ENCODE results near the gene C1orf50.

Gene C1orf50

DNA sequence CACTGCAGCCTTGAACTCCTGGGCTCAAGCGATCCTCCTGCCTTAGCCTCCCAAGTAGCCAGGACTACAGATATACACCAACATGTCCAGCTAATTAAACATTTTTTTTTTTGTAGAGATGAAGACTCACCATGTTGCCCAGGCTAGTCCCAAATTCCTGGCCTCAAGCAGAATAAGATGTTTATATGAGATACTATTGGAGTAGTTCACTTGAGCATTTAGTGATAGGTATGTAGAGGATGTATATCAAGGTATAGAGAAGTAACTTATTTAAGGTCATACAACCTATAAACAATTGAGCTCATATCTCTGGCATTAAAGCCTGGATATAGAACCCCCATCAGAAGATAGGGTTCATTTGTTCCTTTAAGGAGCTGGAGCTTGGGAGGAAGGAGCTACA lies 13.1 kb downstream of the C1orf50 start:
- TF ChIP-seq SIN3A (IDR thresholded peaks at IDR 0.05; ENCODE audit: borderline replicate concordance, insufficient read depth, low read length): no peak
- TF ChIP-seq, protein P1, sequence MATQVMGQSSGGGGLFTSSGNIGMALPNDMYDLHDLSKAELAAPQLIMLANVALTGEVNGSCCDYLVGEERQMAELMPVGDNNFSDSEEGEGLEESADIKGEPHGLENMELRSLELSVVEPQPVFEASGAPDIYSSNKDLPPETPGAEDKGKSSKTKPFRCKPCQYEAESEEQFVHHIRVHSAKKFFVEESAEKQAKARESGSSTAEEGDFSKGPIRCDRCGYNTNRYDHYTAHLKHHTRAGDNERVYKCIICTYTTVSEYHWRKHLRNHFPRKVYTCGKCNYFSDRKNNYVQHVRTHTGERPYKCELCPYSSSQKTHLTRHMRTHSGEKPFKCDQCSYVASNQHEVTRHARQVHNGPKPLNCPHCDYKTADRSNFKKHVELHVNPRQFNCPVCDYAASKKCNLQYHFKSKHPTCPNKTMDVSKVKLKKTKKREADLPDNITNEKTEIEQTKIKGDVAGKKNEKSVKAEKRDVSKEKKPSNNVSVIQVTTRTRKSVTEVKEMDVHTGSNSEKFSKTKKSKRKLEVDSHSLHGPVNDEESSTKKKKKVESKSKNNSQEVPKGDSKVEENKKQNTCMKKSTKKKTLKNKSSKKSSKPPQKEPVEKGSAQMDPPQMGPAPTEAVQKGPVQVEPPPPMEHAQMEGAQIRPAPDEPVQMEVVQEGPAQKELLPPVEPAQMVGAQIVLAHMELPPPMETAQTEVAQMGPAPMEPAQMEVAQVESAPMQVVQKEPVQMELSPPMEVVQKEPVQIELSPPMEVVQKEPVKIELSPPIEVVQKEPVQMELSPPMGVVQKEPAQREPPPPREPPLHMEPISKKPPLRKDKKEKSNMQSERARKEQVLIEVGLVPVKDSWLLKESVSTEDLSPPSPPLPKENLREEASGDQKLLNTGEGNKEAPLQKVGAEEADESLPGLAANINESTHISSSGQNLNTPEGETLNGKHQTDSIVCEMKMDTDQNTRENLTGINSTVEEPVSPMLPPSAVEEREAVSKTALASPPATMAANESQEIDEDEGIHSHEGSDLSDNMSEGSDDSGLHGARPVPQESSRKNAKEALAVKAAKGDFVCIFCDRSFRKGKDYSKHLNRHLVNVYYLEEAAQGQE (IDR thresholded peaks at IDR 0.05; ENCODE audit: insufficient read depth in 1 of 2, low read depth in 2 of 2, low read length in 2 of 2): no peak

DNA sequence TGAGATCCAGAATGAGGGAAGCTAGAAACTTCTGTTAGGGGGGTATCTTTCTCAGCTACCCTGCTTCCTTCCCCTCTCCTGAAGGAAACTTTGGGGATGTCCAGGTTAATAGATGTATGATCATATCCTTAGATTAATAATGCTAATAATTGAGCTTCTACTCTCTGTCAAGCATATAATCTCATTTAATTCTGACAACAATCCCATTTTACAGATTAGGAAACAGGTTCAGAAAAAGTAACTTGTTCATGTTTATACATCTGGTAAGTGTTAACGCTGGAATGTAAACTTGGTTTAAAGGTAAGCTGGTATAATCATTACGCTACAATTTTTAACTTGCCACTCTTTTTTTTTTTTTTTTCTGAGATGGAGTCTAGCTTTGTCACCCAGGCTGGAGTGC lies 16.0 kb downstream of the C1orf50 start:
- TF ChIP-seq TAF1 (IDR thresholded peaks at IDR 0.05; ENCODE audit: borderline replicate concordance, insufficient read depth, low read length) (no peak), SIN3A (IDR thresholded peaks at IDR 0.05; ENCODE audit: borderline replicate concordance, insufficient read depth, low read length) (no peak), POLR2AphosphoS5 (IDR thresholded peaks at IDR 0.05; ENCODE audit: low read depth, low read length) (no peak), FOXP2 (optimal IDR thresholded peaks at IDR 0.05; ENCODE audit: borderline replicate concordance, extremely low read depth, extremely low read length, insufficient read depth) (no peak)
- TF ChIP-seq, protein P1 (IDR thresholded peaks at IDR 0.05; ENCODE audit: insufficient read depth in 1 of 2, low read depth in 2 of 2, low read length in 2 of 2): no peak

GRCh38 chr1:42784547-42784945 lies 17.5 kb downstream of the C1orf50 start:
- TF ChIP-seq SIN3A (IDR thresholded peaks at IDR 0.05; ENCODE audit: borderline replicate concordance, insufficient read depth, low read length) (no peak), POLR2AphosphoS5 (IDR thresholded peaks at IDR 0.05; ENCODE audit: low read depth, low read length) (no peak), TAF1 (IDR thresholded peaks at IDR 0.05; ENCODE audit: borderline replicate concordance, insufficient read depth, low read length) (no peak), FOXP2 (optimal IDR thresholded peaks at IDR 0.05; ENCODE audit: borderline replicate concordance, extremely low read depth, extremely low read length, insufficient read depth) (no peak)
- TF ChIP-seq, protein P1 (IDR thresholded peaks at IDR 0.05; ENCODE audit: insufficient read depth in 1 of 2, low read depth in 2 of 2, low read length in 2 of 2): no peak

GRCh38 chr1:42784946-42785693 lies 18.1 kb downstream of the C1orf50 start, which contains the start of gene TMEM269:
TMEM269 (plus strand) TSS chr1:42784991; CDS start chr1:42789894, 4,903 bp downstream.
- TF ChIP-seq, protein P1 (IDR thresholded peaks at IDR 0.05; ENCODE audit: insufficient read depth in 1 of 2, low read depth in 2 of 2, low read length in 2 of 2): no peak
- no peak for TF ChIP-seq FOXP2 (optimal IDR thresholded peaks at IDR 0.05; ENCODE audit: borderline replicate concordance, extremely low read depth, extremely low read length, insufficient read depth)
- TF ChIP-seq POLR2AphosphoS5 (IDR thresholded peaks at IDR 0.05; ENCODE audit: low read depth, low read length): no peak
- no peak for TF ChIP-seq TAF1 (IDR thresholded peaks at IDR 0.05; ENCODE audit: borderline replicate concordance, insufficient read depth, low read length)
- TF ChIP-seq SIN3A (IDR thresholded peaks at IDR 0.05; ENCODE audit: borderline replicate concordance, insufficient read depth, low read length): no peak

Measured in PFSK-1 (cell line).